Suprapubic skin (tissue), 4 donors: ENCODE data around the gene PLCG2. TPM values are rescaled to one million over a fixed set of nuclear protein-coding genes. Genes with fewer than 3 reads are reported as not detected.

Experiments
- DNase-seq, 2 donors: peaks; one replicate each; pipeline ENCODE4 v3.0.0-alpha.2; 2019; ENCODE audit warnings: low spot score in 2 of 2
- H3K27ac ChIP-seq: fragments of 200-600 bp; sonication (generic); one replicate; pipeline ENCODE4 v1.5.1; 2019
- H3K27me3 ChIP-seq: fragments of 200-600 bp; sonication (generic); one replicate; pipeline ENCODE4 v1.5.1; 2019
- H3K36me3 ChIP-seq: fragments of 200-600 bp; sonication (generic); one replicate; pipeline ENCODE4 v1.5.1; 2019
- H3K4me1 ChIP-seq: fragments of 200-600 bp; sonication (generic); one replicate; pipeline ENCODE4 v1.5.1; 2019
- H3K4me3 ChIP-seq: fragments of 200-600 bp; sonication (generic); one replicate; pipeline ENCODE4 v1.5.1; 2019; ENCODE audit warnings: mild to moderate bottlenecking
- H3K9me3 ChIP-seq: fragments of 200-600 bp; sonication (generic); one replicate; pipeline ENCODE4 v1.5.1; 2019
- CTCF ChIP-seq, 2 donors: fragments of 200-600 bp in 1 of 2; fragments of 450-650 bp in 1 of 2; sonication (generic) in 1 of 2; IDR thresholded peaks; one replicate each; pipeline ENCODE4 v1.5.1; 2016 to 2019; ENCODE audit warnings: antibody characterized with exemption in 2 of 2, mild to moderate bottlenecking in 1 of 2, moderate library complexity in 1 of 2
- EP300 ChIP-seq: sonication (generic); formaldehyde crosslinking; IDR thresholded peaks from one replicate; pipeline ENCODE4 v1.6.1; 2017; ENCODE audit warnings: antibody characterized with exemption
- POLR2A ChIP-seq, 2 donors: fragments of 450-650 bp; IDR thresholded peaks; one replicate each; pipeline ENCODE4 v1.6.1; 2017; ENCODE audit warnings: antibody characterized with exemption in 2 of 2, mild to moderate bottlenecking in 2 of 2, moderate library complexity in 2 of 2
- POLR2AphosphoS5 ChIP-seq, 3 donors: sonication (generic); formaldehyde crosslinking; IDR thresholded peaks; one replicate each; pipeline ENCODE4 v1.6.1; 2017; ENCODE audit warnings: antibody characterized with exemption in 3 of 3
- WGBS: methylation state at CpG from one replicate; pipeline ENCODE4 v1.1.5; 2018; 5-methylcytosine and 5-hydroxymethylcytosine counted together
- total RNA-seq, 4 donors: library from RNA; depleted of rRNA; stranded (reverse); fragments of >200 nt; gene quantifications; one replicate each; pipeline ENCODE4 v1.1.0, GENCODE V29; 2016

The PLCG2 gene
- total RNA-seq, 4 donors from 2014 or later = 6.5 to 24.1 (median 10.5) TPM

- Histone ChIP-seq H3K4me3 (no peak overlapping the region), H3K9me3 (no peaks in the 10 kb centered on the region), H3K27me3 (no peaks in the 10 kb centered on the region), H3K4me1 (no peaks in the 10 kb centered on the region), H3K36me3 (no peaks in the 10 kb centered on the region), H3K27ac (no peak overlapping the region)
- no peak for DNase-seq
- 91% methylated on average over 2 of the region's 2 CpGs for WGBS
- TF ChIP-seq CTCF (IDR thresholded peaks at IDR 0.05) (no peak), POLR2A (IDR thresholded peaks at IDR 0.05) (no peak), POLR2AphosphoS5 (IDR thresholded peaks at IDR 0.05) (no peak), EP300 (no peak)
Observed at GRCh38 chr16:81816351-81816750, 37.3 kb downstream of the PLCG2 start.

- Histone ChIP-seq H3K9me3 (no peaks in the 10 kb centered on the region), H3K4me1 (no peaks in the 10 kb centered on the region), H3K4me3 (no peak overlapping the region), H3K36me3 (no peaks in the 10 kb centered on the region), H3K27ac (no peak overlapping the region), H3K27me3 (no peaks in the 10 kb centered on the region)
- TF ChIP-seq POLR2A (IDR thresholded peaks at IDR 0.05) (no peak), POLR2AphosphoS5 (IDR thresholded peaks at IDR 0.05) (no peak), EP300 (no peak), CTCF (IDR thresholded peaks at IDR 0.05) (no peak)
- no peak for DNase-seq
- WGBS = 95% methylated on average over 8 of the region's 8 CpGs
Observed at GRCh38 chr16:81816793-81817210, 37.7 kb downstream of the PLCG2 start.

GRCh38 chr16:81817296-81817695 lies 38.2 kb downstream of the PLCG2 start:
- Histone ChIP-seq H3K9me3 (no peaks in the 10 kb centered on the region), H3K27me3 (no peaks in the 10 kb centered on the region), H3K4me3 (no peak overlapping the region), H3K27ac (no peak overlapping the region), H3K36me3 (no peaks in the 10 kb centered on the region), H3K4me1 (no peaks in the 10 kb centered on the region)
- 94% methylated on average over 8 of the region's 8 CpGs for WGBS
- TF ChIP-seq CTCF (IDR thresholded peaks at IDR 0.05) (no peak), POLR2AphosphoS5 (IDR thresholded peaks at IDR 0.05) (no peak), POLR2A (IDR thresholded peaks at IDR 0.05) (no peak), EP300 (no peak)
- no peak for DNase-seq

GRCh38 chr16:81817789-81818567 lies 38.9 kb downstream of the PLCG2 start:
- H3K27me3 ChIP-seq = no peaks in the 10 kb centered on the region
- H3K27ac ChIP-seq = no peak overlapping the region
- WGBS = 66% methylated on average over 12 of the region's 12 CpGs
- no peaks in the 10 kb centered on the region for H3K9me3 ChIP-seq
- no peak overlapping the region for H3K4me3 ChIP-seq
- H3K36me3 ChIP-seq = no peaks in the 10 kb centered on the region
- TF ChIP-seq POLR2A (IDR thresholded peaks at IDR 0.05) (no peak), POLR2AphosphoS5 (IDR thresholded peaks at IDR 0.05) (no peak), CTCF (IDR thresholded peaks at IDR 0.05) (no peak), EP300 (no peak)
- no peaks in the 10 kb centered on the region for H3K4me1 ChIP-seq
- no peak for DNase-seq

GRCh38 chr16:81818568-81818896 lies 39.4 kb downstream of the PLCG2 start:
- Histone ChIP-seq H3K27ac (no peak overlapping the region), H3K4me3 (no peak overlapping the region), H3K9me3 (no peaks in the 10 kb centered on the region), H3K27me3 (no peaks in the 10 kb centered on the region), H3K4me1 (no peaks in the 10 kb centered on the region), H3K36me3 (no peaks in the 10 kb centered on the region)
- no peak for TF ChIP-seq CTCF (IDR thresholded peaks at IDR 0.05)
- no peak for TF ChIP-seq POLR2AphosphoS5 (IDR thresholded peaks at IDR 0.05)
- no peak for TF ChIP-seq EP300
- TF ChIP-seq POLR2A (IDR thresholded peaks at IDR 0.05) = no peak
- DNase-seq = no peak
- 75% methylated on average over 1 of the region's 1 CpG for WGBS
